GM10266 (cell line): ENCODE measurements around the gene BCL3.

Experiments
- DNase-seq: peaks from one replicate; pipeline ENCODE4 v3.0.0; 2012; ENCODE audit errors: extremely low spot score
- TF ChIP-seq, protein P1 (sequence below): IDR thresholded peaks from 2 replicates; pipeline ENCODE4 v1.5.1; 2012; ENCODE audit warnings: mild to moderate bottlenecking, low read depth; ENCODE audit not compliant: control insufficient read depth, insufficient read depth; ENCODE audit errors: missing control alignments

Gene BCL3, protein sequence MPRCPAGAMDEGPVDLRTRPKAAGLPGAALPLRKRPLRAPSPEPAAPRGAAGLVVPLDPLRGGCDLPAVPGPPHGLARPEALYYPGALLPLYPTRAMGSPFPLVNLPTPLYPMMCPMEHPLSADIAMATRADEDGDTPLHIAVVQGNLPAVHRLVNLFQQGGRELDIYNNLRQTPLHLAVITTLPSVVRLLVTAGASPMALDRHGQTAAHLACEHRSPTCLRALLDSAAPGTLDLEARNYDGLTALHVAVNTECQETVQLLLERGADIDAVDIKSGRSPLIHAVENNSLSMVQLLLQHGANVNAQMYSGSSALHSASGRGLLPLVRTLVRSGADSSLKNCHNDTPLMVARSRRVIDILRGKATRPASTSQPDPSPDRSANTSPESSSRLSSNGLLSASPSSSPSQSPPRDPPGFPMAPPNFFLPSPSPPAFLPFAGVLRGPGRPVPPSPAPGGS

DNA sequence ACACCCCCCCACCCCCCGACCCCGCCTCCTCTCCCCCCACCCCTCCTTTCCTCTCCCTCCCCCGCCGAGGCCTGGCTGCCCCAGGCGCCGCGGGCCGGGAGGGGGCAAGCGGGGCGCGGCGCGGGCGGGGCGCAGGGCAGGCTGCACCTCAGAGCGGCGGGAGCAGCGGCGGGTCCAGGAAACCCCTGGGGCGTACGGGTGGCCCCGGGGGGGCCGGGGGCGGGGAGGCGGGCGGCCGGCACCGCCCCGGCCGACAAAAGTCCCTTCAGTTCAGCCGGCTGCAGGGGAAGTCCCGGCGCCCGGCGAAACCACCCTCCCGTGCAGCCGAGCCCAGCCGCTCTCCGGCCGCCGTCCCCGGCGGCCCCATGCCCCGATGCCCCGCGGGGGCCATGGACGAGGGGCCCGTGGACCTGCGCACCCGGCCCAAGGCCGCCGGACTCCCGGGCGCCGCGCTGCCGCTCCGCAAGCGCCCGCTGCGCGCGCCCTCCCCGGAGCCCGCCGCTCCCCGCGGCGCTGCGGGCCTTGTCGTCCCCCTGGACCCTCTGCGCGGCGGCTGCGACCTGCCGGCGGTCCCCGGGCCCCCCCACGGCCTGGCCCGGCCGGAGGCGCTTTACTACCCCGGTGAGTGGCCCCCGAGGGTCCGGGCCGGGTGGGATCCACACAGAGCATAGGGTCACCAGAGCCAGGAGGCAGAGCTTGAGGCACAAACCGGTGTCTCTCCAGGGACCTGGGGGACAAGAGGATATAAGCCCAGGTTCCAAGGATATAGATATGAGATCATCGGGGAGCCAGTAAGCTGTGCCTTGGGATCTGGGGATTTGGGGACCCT lies at the start of gene BCL3:
BCL3 (plus strand) TSS at position 283 of the 829 bp plus-strand sequence; CDS start at position 366, 83 bp downstream.
- TF ChIP-seq, protein P1, sequence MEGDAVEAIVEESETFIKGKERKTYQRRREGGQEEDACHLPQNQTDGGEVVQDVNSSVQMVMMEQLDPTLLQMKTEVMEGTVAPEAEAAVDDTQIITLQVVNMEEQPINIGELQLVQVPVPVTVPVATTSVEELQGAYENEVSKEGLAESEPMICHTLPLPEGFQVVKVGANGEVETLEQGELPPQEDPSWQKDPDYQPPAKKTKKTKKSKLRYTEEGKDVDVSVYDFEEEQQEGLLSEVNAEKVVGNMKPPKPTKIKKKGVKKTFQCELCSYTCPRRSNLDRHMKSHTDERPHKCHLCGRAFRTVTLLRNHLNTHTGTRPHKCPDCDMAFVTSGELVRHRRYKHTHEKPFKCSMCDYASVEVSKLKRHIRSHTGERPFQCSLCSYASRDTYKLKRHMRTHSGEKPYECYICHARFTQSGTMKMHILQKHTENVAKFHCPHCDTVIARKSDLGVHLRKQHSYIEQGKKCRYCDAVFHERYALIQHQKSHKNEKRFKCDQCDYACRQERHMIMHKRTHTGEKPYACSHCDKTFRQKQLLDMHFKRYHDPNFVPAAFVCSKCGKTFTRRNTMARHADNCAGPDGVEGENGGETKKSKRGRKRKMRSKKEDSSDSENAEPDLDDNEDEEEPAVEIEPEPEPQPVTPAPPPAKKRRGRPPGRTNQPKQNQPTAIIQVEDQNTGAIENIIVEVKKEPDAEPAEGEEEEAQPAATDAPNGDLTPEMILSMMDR: no peak
- DNase-seq: peak; percentile 90

DNA sequence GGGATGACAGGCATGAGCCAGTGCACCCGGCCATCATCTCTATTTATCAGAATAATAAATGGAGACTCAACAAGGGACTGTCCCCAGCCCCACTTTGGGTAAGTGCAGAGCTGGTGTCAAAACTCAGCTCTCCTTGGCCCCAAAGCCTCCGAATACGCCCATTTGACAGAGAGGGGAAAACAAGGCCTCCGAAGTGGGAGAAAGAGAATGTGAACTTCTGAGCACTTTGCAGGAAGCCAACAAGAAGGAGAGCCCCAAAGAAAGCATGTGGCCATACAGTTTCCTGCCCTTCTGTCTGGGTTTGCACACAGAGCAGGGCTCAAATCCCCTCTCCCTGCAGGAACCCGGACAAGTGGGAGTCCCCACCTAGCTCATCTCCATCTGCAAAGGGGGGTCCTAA lies 48.0 kb upstream of the BCL3 start:
- no peak for DNase-seq
- TF ChIP-seq, protein P1: no peak

DNA sequence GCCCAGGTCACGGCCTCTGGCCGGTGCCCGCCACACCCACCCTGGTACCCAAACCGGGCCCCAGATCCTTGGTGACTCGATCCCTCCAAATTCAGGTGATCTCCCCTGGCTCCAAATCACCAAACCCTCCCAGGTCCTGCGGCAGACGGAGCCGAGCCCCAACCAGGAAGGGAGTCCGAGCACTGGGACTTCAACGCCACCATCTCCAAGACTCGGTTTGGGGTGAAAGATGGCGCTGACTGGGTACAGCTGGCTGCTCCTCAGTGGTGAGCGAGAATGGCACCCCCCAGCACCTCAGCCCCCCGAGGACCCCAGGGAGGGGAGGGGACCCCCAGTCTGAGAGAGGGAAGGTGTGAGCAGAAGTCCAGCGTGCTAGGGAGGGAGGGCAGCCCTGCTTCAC lies 47.3 kb upstream of the BCL3 start:
- TF ChIP-seq, protein P1: no peak

DNA sequence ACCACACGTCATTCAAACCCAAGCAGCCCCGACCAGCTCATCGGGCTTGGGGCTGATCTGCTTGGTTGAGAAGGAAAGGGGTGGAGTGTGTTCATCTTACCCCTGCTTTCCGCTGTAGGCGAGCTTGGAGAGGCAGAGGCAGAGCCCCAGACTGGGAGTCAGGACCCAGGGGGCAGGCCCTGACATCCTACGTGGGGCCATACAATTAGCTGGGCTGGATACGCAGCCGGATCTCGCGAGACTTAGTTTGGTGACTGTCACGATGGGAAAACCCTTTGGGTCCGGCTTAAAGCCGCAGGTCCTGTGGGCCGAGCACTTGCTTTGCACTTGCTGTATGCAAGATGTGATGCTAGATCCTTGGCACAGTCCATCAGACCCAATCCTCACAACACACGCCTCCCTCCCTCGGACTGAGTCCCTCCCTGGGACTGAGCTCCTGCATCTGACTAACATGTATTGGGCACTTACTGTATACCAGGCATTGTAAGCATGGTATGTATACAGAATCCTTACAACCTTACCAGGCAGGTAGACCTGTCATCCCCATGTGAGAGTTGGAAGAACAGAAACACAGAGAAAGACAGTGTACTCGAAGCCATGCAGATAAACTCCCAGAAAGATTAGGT lies 45.8 kb upstream of the BCL3 start:
- no peak for DNase-seq
- TF ChIP-seq, protein P1: no peak

More for the DNA sequence above, 47.3 kb upstream of the BCL3 start:
- DNase-seq: no peak

DNA sequence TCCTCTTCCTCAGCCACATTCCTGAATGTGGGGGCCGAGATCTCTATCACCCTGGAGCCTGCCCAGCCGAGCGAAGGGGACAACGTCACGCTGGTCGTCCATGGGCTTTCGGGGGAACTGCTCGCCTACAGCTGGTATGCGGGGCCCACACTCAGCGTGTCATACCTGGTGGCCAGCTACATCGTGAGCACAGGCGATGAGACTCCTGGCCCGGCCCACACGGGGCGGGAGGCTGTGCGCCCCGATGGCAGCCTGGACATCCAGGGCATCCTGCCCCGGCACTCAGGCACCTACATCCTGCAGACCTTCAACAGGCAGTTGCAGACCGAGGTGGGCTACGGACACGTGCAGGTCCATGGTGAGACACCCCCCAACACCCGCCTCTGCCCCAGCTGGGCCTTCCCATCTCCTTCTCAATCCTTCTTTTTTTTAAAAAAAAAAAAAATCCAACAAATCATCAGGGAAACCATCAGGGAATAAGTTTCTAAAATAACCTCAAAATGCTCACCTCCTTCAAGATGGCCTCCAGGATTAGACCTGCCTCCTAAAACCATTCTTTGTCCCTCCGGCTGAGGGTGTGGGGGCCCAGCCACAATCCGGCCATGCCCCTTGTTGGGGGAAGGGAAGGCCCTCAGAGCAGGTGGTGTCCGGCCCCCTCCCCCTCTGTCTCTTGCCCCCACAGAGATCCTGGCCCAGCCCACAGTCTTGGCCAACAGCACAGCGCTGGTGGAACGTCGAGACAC lies 45.0 kb upstream of the BCL3 start:
- DNase-seq: no peak
- TF ChIP-seq, protein P1: no peak

DNA sequence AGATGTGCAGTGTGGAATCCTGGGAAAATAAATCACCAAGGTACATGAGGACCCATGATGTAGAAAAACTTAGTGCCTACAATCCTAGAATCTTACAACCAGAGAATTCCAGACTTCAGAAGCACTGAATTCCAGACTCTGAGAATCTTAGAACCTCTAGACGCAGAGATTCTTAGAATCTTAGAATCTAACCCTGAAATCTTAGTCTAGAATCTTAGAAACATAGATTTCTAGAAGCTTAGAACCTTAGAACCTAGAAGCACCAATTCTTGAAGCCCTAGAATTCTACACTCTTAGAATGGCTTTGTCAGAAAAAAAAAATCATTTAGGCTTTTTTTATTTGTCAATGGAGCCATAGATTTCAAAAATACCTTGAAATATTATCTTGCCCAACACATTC lies 43.5 kb upstream of the BCL3 start:
- no peak for DNase-seq
- TF ChIP-seq, protein P1: no peak
